ENCODE data around the gene RNF14.

RNF14 gene

GRCh38 chr5:141995656-141996055, 26.8 kb downstream of the RNF14 start:
- no peak for TF ChIP-seq CTCF (conservative IDR thresholded peaks at IDR 0.05; ENCODE audit: low read depth, low read length)
- no peak for DNase-seq (ENCODE audit: low read depth)
- H3K4me3 ChIP-seq (ENCODE audit: low read length) = no peak overlapping the region

GRCh38 chr5:141997358-141997960, 28.6 kb downstream of the RNF14 start:
- no peak for DNase-seq (ENCODE audit: low read depth)
- TF ChIP-seq CTCF (conservative IDR thresholded peaks at IDR 0.05; ENCODE audit: low read depth, low read length) = no peak
- no peak overlapping the region for H3K4me3 ChIP-seq (ENCODE audit: low read length)

- TF ChIP-seq CTCF (conservative IDR thresholded peaks at IDR 0.05; ENCODE audit: low read depth, low read length) = no peak
Observed at GRCh38 chr5:142000173-142000572, 31.3 kb downstream of the RNF14 start.

GRCh38 chr5:142000704-142001484, 32.0 kb downstream of the RNF14 start:
- no peak overlapping the region for H3K4me3 ChIP-seq (ENCODE audit: low read length)
- no peak for DNase-seq (ENCODE audit: low read depth)
- TF ChIP-seq CTCF (conservative IDR thresholded peaks at IDR 0.05; ENCODE audit: low read depth, low read length) = peak; percentile 55

More at GRCh38 chr5:142000173-142000572, 31.3 kb downstream of the RNF14 start:
- no peak for DNase-seq (ENCODE audit: low read depth)
- no peak overlapping the region for H3K4me3 ChIP-seq (ENCODE audit: low read length)

DNA sequence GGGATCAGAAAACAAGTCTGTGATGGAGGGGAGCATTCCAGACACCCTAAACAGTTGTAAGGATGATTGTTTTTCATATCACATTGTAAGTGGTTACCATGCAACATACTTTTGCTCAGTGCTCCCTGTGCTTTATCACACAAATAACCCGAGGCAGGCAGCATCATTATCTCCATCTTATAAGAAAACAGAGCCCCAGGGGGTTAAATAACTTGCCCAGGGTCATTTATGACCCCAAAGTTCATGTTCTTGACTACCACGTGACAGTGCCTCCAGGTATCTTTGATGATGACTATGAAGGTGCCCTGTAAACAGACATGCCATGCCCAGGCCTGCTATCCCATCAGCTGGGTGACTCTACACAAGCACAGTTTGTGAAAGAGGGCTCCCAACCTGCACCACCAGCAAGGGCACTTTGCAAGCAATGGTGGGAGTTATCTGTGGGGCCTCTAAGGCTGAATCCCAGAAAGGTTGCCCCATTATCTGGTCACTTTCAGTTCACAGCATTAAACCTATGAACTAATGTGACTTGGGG, 34.4 kb downstream of the RNF14 start:
- TF ChIP-seq CTCF (conservative IDR thresholded peaks at IDR 0.05; ENCODE audit: low read depth, low read length) = no peak

GRCh38 chr5:142006363-142007236, 37.7 kb downstream of the RNF14 start:
- no peak for DNase-seq (ENCODE audit: low read depth)
- TF ChIP-seq CTCF (conservative IDR thresholded peaks at IDR 0.05; ENCODE audit: low read depth, low read length) = no peak
- H3K4me3 ChIP-seq (ENCODE audit: low read length) = no peak overlapping the region

More for the DNA sequence above, 34.4 kb downstream of the RNF14 start:
- no peak overlapping the region for H3K4me3 ChIP-seq (ENCODE audit: low read length)
- DNase-seq (ENCODE audit: low read depth) = no peak
